Kidney (tissue), 14 donors: ENCODE measurements around the gene MTERF4. TPM values are rescaled to one million over a fixed set of nuclear protein-coding genes. Genes with fewer than 3 reads are reported as not detected.

Source experiments
- DNase-seq, 5 donors: peaks; one replicate each; pipeline ENCODE4 v3.0.0-alpha.2; 2013 to 2020
- FAIRE-seq: peaks from 2 replicates; lab custom pipeline; 2012; peaks lifted over from hg19 to GRCh38; lab: Jason Lieb, UNC
- H3K27ac ChIP-seq, 2 donors: one replicate each; pipeline ENCODE4 v1.7.0; 2013; ENCODE audit warnings: low read depth in 2 of 2, low read length in 2 of 2, inconsistent platforms in 1 of 2
- H3K27me3 ChIP-seq: one replicate; pipeline ENCODE4 v1.7.1; 2013; ENCODE audit warnings: low read length, inconsistent platforms; ENCODE audit not compliant: control insufficient read depth, insufficient read depth
- H3K36me3 ChIP-seq, 3 donors: one replicate each; pipeline versions ENCODE4 v1.7.0 to v1.7.1; 2013; ENCODE audit warnings: low read length in 3 of 3, control low read depth in 1 of 3, inconsistent platforms in 1 of 3; ENCODE audit not compliant: insufficient read depth in 3 of 3, control insufficient read depth in 2 of 3
- H3K4me1 ChIP-seq, 3 donors: one replicate each; pipeline versions ENCODE4 v1.7.0 to v1.7.1; 2013; ENCODE audit warnings: low read length in 3 of 3, inconsistent platforms in 1 of 3, low read depth in 1 of 3; ENCODE audit not compliant: control insufficient read depth in 2 of 3, insufficient read depth in 2 of 3
- H3K4me3 ChIP-seq, 3 donors: one replicate each; pipeline versions ENCODE4 v1.7.0 to v1.8.1; 2013; ENCODE audit warnings: low read length in 3 of 3, control low read depth in 1 of 3, inconsistent platforms in 1 of 3
- H3K9ac ChIP-seq, 3 donors: one replicate each; pipeline versions ENCODE4 v1.7.0 to v1.7.1; 2013; ENCODE audit warnings: low read length in 3 of 3, control low read depth in 1 of 3, inconsistent platforms in 1 of 3
- H3K9me3 ChIP-seq, 3 donors: one replicate each; pipeline versions ENCODE4 v1.7.0 to v1.7.1; 2013; ENCODE audit warnings: low read length in 3 of 3, control low read depth in 1 of 3, inconsistent platforms in 1 of 3; ENCODE audit not compliant: control insufficient read depth in 2 of 3, insufficient read depth in 1 of 3
- CTCF ChIP-seq: IDR thresholded peaks from 3 replicates; pipeline ENCODE4 v1.5.1; 2012; ENCODE audit warnings: mild to moderate bottlenecking, moderate library complexity, borderline replicate concordance; ENCODE audit not compliant: insufficient read depth; ENCODE audit errors: extremely low read depth
- intact Hi-C: fragments of 100-400 bp; cut with DNase I; formaldehyde crosslinking; loops from one replicate; pipeline ENCODE4 v1.11.1; 2022
- polyA plus RNA-seq: library from polyadenylated mRNA; stranded (reverse); fragments of 350-450 nt; fragmentation: Illumina TruSeq; extraction: RNeasy Lipid Tissue Mini Kit (QIAGEN cat#74804); gene quantifications from one replicate; pipeline ENCODE4 v1.2.3, GENCODE V29; 2014; ENCODE audit warnings: low read depth, low replicate concordance; ENCODE audit not compliant: insufficient read depth
- total RNA-seq: library from RNA; stranded (reverse); fragmentation: NEBNext Ultra II Directional; extraction: Animal tissue kit (Norgen Biotek cat#: 25700); gene quantifications from one replicate; pipeline ENCODE4 v1.2.1, GENCODE V29; 2021
- donor health status: control.
- donor health status: control.
- donor health status: control.
- donor health status: control.
- donor health status: control.
- donor health status: DM: yes; HTN: yes; CAD: no.
- donor health status: Normal renal cell carcinoma (clear cell type).

Gene MTERF4
- total and polyA plus RNA-seq, 2 donors from 2014 or later, result 24.3 to 41.5 TPM

- intact Hi-C loops, result no loop called here
- H3K9ac ChIP-seq, result no peak overlapping the region
- H3K27me3 ChIP-seq, result no peaks in the 10 kb centered on the region
- FAIRE-seq (no peak), DNase-seq (peak in 1 of 5 donors; percentile 29)
- peaks cover 0 to 4% (median 0%) of the 10 kb centered on the region in 3 donors for H3K4me1 ChIP-seq
- no peaks in the 10 kb centered on the region for H3K36me3 ChIP-seq
- H3K27ac ChIP-seq, result no peak overlapping the region
- no peaks in the 10 kb centered on the region for H3K9me3 ChIP-seq
- no peak for TF ChIP-seq CTCF
- no peak overlapping the region for H3K4me3 ChIP-seq
These were observed 29.4 kb upstream of the MTERF4 start for GRCh38 chr2:241131531-241131930.

GRCh38 chr2:241130316-241130715, 28.2 kb upstream of the MTERF4 start:
- no peak overlapping the region for H3K27ac ChIP-seq
- no peaks in the 10 kb centered on the region for H3K27me3 ChIP-seq
- intact Hi-C loops, result no loop called here
- H3K36me3 ChIP-seq, result no peaks in the 10 kb centered on the region
- TF ChIP-seq CTCF, result no peak
- H3K9ac ChIP-seq, result no peak overlapping the region
- peak in 2 of 5 donors; percentile 8 to 65 for DNase-seq
- peaks cover 0 to 2% (median 0%) of the 10 kb centered on the region in 3 donors for H3K4me1 ChIP-seq
- H3K9me3 ChIP-seq, result no peaks in the 10 kb centered on the region
- H3K4me3 ChIP-seq, result no peak overlapping the region
- no peak for FAIRE-seq

- H3K27me3 ChIP-seq, result no peaks in the 10 kb centered on the region
- H3K9ac ChIP-seq, result no peak overlapping the region
- no peak for TF ChIP-seq CTCF
- DNase-seq, result peak in 2 of 5 donors; percentile 7 to 66
- H3K27ac ChIP-seq, result no peak overlapping the region
- no peak overlapping the region for H3K4me3 ChIP-seq
- H3K9me3 ChIP-seq, result no peaks in the 10 kb centered on the region
- H3K36me3 ChIP-seq, result no peaks in the 10 kb centered on the region
- FAIRE-seq, result no peak
- intact Hi-C loops, result no loop called here
- H3K4me1 ChIP-seq, result no peaks in the 10 kb centered on the region
These were observed 27.2 kb upstream of the MTERF4 start for GRCh38 chr2:241129086-241129871.
